Measurements from ENCODE around the gene SOX13.

DNA sequence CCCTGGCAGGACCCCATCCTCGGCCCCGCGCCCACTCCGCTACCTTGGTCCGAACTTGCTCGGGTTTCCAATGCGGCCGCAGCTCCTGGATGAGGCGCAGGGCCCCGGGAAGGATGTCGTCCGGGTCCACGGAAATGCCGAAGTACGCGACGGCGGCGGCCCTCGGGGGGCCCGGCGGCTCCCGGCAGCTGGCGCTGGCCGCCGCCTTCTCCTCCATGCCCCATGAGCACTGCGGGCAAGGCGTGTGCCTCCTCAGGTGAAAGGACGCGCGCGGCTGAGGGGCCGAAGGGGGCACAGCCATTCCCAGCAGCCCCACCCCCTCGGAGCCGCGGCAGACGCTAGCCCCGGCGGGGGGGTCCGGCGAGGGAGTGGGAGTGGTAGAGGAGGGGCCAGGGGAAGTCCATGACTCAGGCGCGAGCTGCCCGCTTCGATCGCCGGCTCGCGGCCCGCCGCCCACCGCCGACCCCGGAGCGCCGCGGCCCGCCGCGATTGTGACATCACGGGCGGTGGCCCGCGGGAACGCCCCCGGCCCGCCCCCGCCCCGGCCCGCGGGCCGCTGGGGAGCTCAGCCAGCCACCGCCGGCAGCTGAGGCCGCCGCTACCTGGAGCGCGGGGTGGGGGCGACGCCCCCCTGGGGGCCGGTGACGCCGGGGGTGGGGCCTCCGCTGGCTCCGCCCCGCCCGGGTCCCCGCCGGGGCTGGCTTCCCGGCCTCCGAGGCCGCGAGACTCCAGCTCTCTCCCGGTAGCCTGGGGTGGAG, 78.8 kb downstream of the SOX13 start, which contains the start of gene ETNK2:
- TF ChIP-seq, protein P1, sequence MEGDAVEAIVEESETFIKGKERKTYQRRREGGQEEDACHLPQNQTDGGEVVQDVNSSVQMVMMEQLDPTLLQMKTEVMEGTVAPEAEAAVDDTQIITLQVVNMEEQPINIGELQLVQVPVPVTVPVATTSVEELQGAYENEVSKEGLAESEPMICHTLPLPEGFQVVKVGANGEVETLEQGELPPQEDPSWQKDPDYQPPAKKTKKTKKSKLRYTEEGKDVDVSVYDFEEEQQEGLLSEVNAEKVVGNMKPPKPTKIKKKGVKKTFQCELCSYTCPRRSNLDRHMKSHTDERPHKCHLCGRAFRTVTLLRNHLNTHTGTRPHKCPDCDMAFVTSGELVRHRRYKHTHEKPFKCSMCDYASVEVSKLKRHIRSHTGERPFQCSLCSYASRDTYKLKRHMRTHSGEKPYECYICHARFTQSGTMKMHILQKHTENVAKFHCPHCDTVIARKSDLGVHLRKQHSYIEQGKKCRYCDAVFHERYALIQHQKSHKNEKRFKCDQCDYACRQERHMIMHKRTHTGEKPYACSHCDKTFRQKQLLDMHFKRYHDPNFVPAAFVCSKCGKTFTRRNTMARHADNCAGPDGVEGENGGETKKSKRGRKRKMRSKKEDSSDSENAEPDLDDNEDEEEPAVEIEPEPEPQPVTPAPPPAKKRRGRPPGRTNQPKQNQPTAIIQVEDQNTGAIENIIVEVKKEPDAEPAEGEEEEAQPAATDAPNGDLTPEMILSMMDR (IDR thresholded peaks at IDR 0.05; ENCODE audit: low read depth, low read length, poor library complexity, severe bottlenecking) = no peak
- TF ChIP-seq EZH2phosphoT487 (IDR thresholded peaks at IDR 0.05; ENCODE audit: borderline replicate concordance, low read length) = no peak

Measured in DOHH2 (cell line).